ENCODE data around the gene THYN1. TPM values are rescaled to one million over a fixed set of nuclear protein-coding genes. Genes with fewer than 3 reads are reported as not detected.

THYN1 gene
- total and polyA plus RNA-seq, 4 donors: 22.1 to 34.3 (median 26.0) TPM

DNA sequence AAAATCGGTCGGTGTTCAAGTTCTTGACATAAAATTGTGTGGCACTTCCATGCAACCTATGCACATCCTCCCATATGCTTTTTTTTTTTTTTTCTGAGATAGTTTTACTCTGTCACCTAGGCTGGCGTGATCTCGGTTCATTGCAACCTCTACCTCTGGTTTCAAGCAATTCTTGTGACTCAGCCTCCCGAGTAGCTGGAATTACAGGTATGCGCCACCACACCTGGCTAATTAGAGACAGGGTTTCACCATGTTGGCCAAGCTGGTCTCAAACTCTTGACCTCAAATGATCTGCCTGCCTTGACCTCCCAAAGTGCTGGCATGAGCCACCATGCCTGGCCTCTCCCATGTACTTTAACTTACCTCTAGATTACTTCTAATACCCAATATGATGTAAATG is 38.0 kb upstream of the THYN1 start:
- H3K4me1 ChIP-seq (ENCODE audit: control insufficient read depth in 4 of 4, insufficient read depth in 4 of 4, low read length in 3 of 4): no peaks in the 10 kb centered on the region
- 93% methylated on average over 6 of the region's 6 CpGs for WGBS
- H3K27me3 ChIP-seq (ENCODE audit: control insufficient read depth in 4 of 4, insufficient read depth in 4 of 4, low read length in 3 of 4): peaks cover 0 to 4% (median 0%) of the 10 kb centered on the region in 4 donors
- no peaks in the 10 kb centered on the region for H3K36me3 ChIP-seq (ENCODE audit: control insufficient read depth in 4 of 4, insufficient read depth in 3 of 4, low read depth in 1 of 4, low read length in 3 of 4)
- H3K4me3 ChIP-seq (ENCODE audit: low read depth in 1 of 3, low read length in 3 of 3): no peak overlapping the region
- H3K27ac ChIP-seq (ENCODE audit: low read depth in 1 of 2, low read length in 2 of 2): no peak overlapping the region
- H3K9ac ChIP-seq (ENCODE audit: low read depth in 1 of 2, low read length in 2 of 2): no peak overlapping the region
- no peak for TF ChIP-seq REST (IDR thresholded peaks at IDR 0.05)
- TF ChIP-seq, protein P1, sequence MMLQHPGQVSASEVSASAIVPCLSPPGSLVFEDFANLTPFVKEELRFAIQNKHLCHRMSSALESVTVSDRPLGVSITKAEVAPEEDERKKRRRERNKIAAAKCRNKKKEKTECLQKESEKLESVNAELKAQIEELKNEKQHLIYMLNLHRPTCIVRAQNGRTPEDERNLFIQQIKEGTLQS (IDR thresholded peaks at IDR 0.05): no peak
- TF ChIP-seq FOXA2 (IDR thresholded peaks at IDR 0.05): no peak
- TF ChIP-seq CTCF (IDR thresholded peaks at IDR 0.05; ENCODE audit: low read depth, low read length, missing input control): no peak
- TF ChIP-seq JUND (IDR thresholded peaks at IDR 0.05): no peak
- TF ChIP-seq FOXA1 (IDR thresholded peaks at IDR 0.05): no peak
- no peak for TF ChIP-seq HNF4G (IDR thresholded peaks at IDR 0.05)
- no peak for TF ChIP-seq HNF4A (conservative IDR thresholded peaks at IDR 0.05)
- no peak for TF ChIP-seq YY1 (IDR thresholded peaks at IDR 0.05)
- no peak for TF ChIP-seq SP1 (IDR thresholded peaks at IDR 0.05)
- no peak for TF ChIP-seq NR2F2 (IDR thresholded peaks at IDR 0.05)
- TF ChIP-seq MAX (IDR thresholded peaks at IDR 0.05): no peak
- DNase-seq (ENCODE audit: low spot score): no peak
- H3K9me3 ChIP-seq (ENCODE audit: control insufficient read depth in 4 of 4, low read length in 3 of 4): no peaks in the 10 kb centered on the region

GRCh38 chr11:134290646-134291045 is 37.5 kb upstream of the THYN1 start:
- no peak overlapping the region for H3K4me3 ChIP-seq (ENCODE audit: low read depth in 1 of 3, low read length in 3 of 3)
- H3K9ac ChIP-seq (ENCODE audit: low read depth in 1 of 2, low read length in 2 of 2): no peak overlapping the region
- 88% methylated on average over 7 of the region's 7 CpGs for WGBS
- TF ChIP-seq REST (IDR thresholded peaks at IDR 0.05): no peak
- TF ChIP-seq EGR1 (IDR thresholded peaks at IDR 0.05; ENCODE audit: low read depth in 2 of 2): no peak
- no peak for TF ChIP-seq GABPA (IDR thresholded peaks at IDR 0.05 in 1 of 2, conservative IDR thresholded peaks at IDR 0.05 in 1 of 2)
- TF ChIP-seq RAD21 (IDR thresholded peaks at IDR 0.05): no peak
- no peak for TF ChIP-seq HNF4A (conservative IDR thresholded peaks at IDR 0.05)
- TF ChIP-seq SP1 (IDR thresholded peaks at IDR 0.05): no peak
- no peak overlapping the region for H3K27ac ChIP-seq (ENCODE audit: low read depth in 1 of 2, low read length in 2 of 2)
- no peaks in the 10 kb centered on the region for H3K4me1 ChIP-seq (ENCODE audit: control insufficient read depth in 4 of 4, insufficient read depth in 4 of 4, low read length in 3 of 4)
- no peak for DNase-seq (ENCODE audit: low spot score)
- no peaks in the 10 kb centered on the region for H3K36me3 ChIP-seq (ENCODE audit: control insufficient read depth in 4 of 4, insufficient read depth in 3 of 4, low read depth in 1 of 4, low read length in 3 of 4)
- H3K9me3 ChIP-seq (ENCODE audit: control insufficient read depth in 4 of 4, low read length in 3 of 4): no peaks in the 10 kb centered on the region
- peaks cover 0 to 4% (median 0%) of the 10 kb centered on the region in 4 donors for H3K27me3 ChIP-seq (ENCODE audit: control insufficient read depth in 4 of 4, insufficient read depth in 4 of 4, low read length in 3 of 4)

All from liver (tissue), 9 donors.